Activated naive CD8-positive, alpha-beta T cell treated with anti-CD3 and anti-CD28 coated beads, Interleukin-2, amount 50 U/mL, for 16 hours (primary cell): ENCODE measurements around the gene ANKRD23.
"Not testable (repeated sequence)": the region's sequence is repeated elsewhere in the genome, so short reads cannot be mapped to it uniquely, and the experiment has no call there.

ENCODE experiments used
- DNase-seq: peaks from one replicate; pipeline ENCODE4 v3.0.0-alpha.2; 2020; ENCODE audit warnings: low read depth, low spot score

Gene ANKRD23

GRCh38 chr2:96863575-96864342, 19.9 kb upstream of the ANKRD23 start:
- DNase-seq = no peak

DNA sequence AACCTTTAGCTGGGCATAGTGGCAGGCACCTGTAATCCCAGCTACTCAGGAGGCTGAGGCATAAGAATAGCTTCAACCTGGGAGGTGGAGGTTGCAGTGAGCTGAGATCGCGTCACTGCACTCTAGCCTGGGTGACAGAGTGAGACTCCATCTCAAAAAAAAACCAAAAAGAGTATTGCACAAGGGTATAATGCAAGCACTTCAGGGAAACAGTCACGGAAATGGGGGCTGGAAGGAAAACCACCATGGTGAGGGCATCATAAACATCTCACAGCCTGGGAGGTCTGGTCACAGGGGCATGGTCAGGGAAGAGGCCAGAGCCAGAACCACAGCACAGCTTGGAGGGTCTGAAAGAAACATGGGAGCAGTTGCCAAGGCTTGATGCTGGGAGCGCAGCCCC, 19.2 kb upstream of the ANKRD23 start:
- DNase-seq = not testable (repeated sequence)

GRCh38 chr2:96861074-96861473, 17.3 kb upstream of the ANKRD23 start:
- DNase-seq = no peak

- DNase-seq = no peak
Observed at GRCh38 chr2:96860065-96861029, 16.5 kb upstream of the ANKRD23 start.

GRCh38 chr2:96859681-96860064, 15.9 kb upstream of the ANKRD23 start:
- DNase-seq = no peak

DNA sequence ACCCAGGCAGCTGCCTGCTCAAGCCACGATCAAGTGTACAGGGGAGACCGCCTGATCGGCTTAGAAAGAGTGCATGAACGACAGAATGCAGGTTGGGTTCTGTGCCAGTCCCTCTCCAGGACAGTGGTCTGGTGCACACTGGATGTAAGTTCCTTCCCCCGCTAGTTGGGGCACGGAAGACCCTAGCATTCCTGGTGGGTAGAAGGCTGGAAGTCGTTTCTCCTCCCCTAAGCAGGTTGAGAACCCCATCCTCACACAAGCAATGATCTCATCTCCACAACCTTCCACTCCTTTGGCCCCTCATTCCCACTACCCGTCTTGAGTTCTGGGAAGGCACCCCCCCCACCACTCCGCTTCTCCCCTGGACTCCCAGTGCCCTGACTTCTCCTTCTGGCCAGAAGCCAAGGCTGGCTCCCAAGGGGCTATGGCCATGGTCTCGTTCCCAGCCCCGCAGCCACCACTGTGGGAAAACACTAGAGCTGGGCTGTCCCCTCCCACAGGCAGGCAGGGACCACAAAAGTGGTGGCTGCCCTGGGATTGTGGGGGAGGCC, 15.4 kb upstream of the ANKRD23 start:
- no peak for DNase-seq

DNA sequence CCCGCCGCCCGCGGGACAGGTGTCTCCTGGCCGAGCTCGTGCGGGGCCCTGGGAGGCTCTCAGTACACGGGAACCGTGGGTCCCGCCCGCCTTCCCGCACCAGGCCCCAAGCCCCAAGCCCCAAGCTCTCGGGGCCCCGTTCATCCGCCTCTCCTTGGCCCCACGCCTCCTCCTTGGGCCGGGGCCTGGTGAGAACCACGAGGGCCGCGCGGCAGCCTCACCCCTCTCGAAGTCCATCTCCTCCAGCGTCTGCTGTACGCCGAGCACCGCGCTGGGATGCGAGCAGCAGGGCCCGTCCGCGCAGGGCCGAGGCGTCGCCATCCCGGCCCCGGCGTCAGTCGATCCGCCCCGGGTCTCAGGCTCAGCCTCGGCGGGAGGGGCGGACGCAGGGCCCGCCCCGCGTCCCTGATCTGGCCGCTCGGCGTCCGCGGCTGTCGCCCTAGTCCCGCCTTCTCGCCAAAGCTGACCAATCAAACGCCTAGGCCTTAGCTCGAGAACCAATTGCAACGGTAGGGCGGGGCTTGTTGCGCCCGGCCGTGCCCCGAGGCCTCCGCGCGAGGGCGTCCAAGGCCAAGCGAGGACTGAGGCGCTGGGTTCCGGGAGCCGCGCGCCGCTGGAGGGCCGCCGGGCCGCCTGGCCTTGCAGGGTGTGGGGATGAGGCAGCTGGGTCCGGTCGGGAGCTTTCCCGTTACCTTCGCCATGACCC, 14.0 kb upstream of the ANKRD23 start, which contains the start of gene ANKRD39:
Gene ANKRD39 (minus strand): TSS at position 350 of the 706 bp plus-strand sequence. CDS start 29 bp downstream, at position 321.
- DNase-seq = peak; percentile 97

DNA sequence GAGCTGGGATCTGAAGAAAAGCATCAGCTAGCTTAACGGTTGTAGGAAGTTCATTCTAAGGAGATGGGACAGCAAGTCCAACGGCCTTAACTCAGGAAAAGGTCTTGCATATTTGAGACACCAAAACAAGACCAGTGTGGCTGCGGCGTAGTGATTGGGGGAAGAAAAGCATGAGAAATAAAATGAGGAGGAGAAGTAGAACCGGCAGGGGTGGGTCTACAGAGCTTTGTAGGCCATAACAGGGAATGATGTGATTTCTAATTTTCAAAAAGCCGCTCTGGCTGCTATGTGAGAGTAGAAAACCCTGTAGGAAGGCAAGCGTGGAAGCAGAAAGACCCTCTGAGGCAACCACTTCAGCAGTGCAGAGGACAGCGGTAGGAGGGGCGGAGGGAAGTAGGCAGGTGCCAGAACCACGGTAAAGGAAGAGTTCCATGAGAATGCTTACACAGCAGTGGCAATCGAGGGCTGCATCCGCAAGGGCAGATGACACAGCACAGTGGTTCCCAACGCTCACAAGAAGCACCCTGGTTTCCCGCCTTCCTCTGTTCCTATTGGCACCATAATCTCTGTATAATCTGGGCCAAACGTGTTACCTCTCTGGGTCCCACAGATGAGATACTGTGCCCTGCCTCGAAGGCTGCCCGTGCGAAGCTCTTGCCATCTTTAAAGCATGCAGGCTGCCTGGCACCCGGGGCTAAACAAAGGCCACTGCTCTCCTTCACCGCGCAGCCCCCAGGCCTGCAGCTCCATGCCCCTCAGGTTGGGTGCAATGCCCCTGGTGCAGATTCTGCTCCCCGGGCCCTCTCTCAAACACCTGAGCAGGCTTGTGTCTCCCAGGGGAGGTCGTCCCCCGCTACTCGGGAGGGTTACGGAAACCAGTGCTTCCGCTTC, 13.2 kb upstream of the ANKRD23 start:
- no peak for DNase-seq

DNA sequence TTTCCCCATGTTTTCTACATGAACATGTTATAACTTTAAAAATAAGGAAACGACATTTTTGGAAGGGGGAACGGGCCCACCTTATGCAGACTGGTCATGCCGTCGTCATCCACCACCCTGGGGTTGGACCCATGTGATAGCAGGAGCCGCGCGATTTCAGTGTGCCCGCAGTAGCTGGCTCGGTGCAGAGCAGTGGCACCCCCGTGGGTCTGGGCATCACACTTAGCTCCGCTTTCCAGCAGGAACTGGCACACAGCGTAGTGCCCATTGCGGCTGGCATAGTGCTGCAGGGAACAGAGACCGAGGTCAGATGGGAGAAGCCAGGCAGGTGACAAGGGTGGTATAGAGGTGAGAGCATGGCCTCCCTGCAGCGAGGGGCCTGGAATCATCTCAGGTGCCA, 9.5 kb upstream of the ANKRD23 start:
- DNase-seq = no peak

DNA sequence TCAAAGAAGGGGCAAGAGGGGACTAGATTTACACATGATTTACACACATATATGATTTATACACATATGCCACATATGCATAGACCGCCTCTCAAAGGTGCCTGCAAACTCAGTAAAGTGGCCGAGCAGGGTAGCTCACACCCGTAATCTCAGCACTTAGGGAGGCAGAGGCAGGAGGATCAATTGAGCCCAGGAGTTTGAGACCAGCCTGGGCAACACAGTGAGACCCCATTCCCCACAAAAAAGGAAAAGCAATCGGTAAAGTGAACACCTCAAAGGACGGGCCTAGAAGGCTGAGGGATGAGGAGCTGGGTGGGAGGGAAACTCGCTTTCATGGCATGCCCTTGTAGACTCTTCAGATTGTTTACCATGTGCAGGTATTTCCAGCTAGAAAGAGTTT, 8.8 kb upstream of the ANKRD23 start:
- DNase-seq = no peak

GRCh38 chr2:96848264-96848663, 4.4 kb upstream of the ANKRD23 start:
- DNase-seq = no peak

DNA sequence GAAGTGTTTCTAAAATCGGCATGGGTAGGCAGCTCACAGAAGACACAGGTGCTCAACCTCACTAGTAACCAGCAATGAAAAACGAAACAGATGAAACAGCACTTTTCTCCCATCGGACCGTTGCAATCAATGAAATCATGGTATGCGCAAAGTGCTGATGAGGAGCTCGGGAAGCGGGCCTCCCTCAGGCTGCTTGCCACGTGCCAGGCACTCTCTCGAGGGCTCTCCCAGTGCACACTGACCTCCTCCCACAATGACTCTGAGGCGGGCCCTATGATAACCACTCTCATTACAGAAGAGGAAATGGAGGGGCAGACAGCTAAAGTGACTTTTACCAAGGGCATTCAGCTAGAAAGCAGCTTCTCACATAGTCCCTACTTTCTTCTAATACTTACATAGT, 3.8 kb upstream of the ANKRD23 start:
- DNase-seq = no peak

- DNase-seq = no peak
Observed at GRCh38 chr2:96846825-96847224, 3.0 kb upstream of the ANKRD23 start.

GRCh38 chr2:96844405-96844808, 586 bp upstream of the ANKRD23 start:
- DNase-seq = no peak

DNA sequence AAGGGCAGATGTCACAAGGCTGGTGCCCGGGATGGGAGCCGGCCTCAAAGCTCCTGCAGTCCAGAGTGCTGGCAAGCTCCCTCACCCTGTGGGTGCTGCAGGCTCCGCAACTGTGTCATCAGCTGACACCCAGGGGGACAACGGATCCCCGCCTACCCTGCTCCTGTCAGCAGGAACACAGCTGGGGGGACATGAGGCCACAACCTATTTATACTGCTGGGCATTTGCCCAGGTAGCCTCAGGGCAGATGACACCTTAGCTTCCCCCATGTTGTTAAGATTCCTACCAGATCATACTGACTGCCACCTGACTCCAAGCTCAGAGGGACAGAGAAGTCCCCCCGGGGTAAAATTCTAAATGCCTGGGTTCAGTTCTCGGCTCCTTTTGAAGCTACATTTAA, 1.2 kb downstream of the ANKRD23 start:
- DNase-seq = no peak

DNA sequence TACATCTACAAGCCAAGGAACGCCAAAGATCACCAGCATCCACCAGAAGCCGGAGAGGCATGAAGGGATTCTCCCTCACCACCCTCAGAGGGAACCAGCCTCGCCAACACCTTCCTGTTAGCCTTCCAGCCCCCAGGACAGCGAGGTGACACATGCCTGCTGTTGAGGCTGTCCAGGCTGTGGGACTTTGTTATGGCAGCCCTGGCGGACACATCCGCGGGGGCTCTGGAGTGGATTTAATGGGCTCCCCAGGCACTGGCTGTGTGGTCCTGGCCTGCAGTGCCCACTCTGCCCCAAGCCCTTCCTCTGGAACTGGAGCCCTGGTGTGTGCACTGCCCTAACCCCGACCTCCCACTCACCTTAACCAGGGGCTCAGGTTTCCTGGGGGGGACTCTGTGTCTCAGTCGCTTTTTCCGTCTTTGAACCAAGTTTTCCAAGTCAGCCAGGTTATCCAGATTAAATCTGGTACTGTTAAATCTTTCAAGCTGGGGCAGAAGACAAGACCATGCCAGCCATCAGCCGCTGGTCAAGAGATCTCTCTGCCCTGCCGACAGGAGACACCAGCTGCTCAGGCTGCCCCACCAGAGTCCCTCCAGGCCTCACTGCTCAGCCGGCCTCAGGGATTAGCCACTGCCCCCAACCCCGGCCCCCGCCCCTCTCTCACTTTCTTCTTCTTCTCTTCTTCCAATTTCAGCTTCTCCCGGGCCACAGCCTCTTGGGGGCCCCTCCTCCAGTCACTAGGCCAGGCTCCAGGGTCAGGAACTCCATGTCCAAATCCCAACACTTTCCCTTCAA, 1.9 kb downstream of the ANKRD23 start:
- no peak for DNase-seq

DNA sequence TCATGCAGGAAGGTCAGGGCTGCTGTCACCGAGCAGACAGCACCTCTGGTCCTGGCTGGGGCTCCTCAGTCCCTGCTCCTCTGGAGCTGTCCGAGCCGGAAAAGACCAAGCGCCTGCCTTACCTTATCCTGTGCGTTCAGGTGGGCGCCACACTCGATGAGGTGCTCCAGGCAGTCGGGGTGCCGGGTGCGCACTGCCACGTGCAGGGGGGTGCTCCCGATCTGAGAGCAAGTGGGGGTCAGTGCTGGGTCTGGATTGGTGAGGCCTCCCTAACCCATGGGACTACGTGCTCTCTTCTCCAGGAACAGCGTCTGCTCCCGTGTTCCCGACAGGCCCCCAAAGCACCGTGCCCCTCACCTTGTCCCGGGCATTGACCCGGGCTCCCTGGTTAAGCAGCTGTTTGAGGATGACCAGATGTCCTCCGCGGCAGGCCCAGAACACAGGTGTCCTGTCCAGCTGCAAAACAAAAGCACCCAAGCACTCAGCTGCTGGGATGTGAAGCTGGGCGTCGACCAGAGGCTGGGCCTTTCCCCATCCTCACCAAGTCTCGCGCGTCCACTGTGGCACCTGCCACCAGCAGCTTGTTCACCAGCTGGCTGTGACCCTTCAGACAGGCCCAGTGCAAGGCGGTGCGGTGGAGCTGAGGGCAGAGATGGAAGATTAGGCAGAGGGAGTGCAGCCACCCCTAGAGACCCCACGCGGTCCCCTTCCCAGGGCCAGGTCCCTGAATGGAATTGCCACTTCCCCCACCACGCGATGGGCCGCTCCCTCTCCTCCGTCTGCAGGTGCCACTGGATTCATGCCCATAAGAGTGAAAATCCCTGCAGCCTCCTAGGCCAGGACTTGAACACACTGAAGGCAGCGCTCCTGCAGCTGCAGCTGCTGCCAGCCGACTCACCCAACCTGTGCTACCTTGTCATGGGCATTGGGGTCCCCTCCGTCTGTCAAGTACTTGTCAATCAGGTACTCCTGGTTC, 3.7 kb downstream of the ANKRD23 start:
- no peak for DNase-seq

GRCh38 chr2:96839293-96839874, 4.4 kb downstream of the ANKRD23 start:
- DNase-seq = peak; percentile 46
